Kidney tubule cell (primary cell): ENCODE measurements around the gene FCN1.

Experiments used
- DNase-seq: peaks from one replicate; pipeline ENCODE4 v3.0.0-alpha.2; 2018; ENCODE audit warnings: low spot score

The FCN1 gene

DNA sequence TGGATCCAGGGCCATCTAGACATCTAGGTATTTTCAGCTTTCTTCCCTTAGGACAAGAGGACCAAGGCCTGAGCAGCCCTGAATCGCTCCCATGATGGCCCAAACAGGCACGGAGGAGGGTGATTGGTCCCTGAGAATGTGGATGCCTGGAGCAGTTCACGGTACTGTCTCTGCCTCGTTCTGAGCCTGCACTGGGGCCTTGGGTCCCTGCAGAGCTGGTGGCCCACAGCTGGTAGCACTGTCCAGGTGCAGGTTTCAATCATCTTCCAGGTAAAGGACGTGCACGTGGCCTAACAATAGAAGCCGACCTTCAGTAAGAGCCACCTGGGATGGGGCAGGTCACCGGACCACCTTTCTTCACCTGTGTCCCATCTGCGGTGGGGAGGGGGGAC, 19.4 kb upstream of the FCN1 start:
- no peak for DNase-seq

DNA sequence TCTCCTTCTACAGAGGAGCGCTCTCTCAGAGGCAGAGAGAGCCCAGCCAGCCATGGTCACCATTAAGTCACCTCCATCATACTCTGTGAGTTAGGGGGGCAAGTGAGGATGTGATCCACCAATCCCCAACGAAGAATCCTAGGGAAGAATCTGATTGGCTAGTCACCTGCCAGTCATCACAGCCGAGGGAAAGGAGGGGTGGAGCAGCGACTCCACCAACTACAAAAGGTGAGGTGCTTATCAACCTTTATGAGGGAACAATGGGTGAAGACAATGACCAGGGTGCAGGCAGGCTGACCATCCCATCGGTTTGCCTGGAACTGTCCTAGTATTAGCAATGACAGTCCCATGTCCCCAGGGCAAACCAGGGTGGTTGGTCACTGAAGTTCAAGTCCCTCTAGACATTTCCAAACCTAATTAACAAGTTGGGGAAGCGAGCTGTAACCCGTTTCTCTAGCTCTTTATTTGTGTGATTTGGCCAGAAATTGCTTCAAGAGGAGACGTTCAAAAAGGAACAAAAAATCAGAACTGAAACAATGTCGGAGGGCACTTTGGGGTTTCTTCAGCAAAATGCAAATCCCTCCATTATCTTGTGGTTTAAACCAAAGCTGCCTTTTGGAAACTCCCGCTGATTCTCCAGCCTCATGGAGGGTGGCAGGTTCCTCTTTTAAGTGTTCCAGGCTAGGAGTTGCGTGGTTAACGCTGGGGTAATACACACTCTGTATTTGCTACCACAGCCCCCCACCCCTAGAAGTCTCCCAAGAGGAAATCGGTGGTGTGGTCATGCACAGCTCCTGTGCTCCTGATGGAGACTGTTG, 18.8 kb upstream of the FCN1 start:
- no peak for DNase-seq

DNA sequence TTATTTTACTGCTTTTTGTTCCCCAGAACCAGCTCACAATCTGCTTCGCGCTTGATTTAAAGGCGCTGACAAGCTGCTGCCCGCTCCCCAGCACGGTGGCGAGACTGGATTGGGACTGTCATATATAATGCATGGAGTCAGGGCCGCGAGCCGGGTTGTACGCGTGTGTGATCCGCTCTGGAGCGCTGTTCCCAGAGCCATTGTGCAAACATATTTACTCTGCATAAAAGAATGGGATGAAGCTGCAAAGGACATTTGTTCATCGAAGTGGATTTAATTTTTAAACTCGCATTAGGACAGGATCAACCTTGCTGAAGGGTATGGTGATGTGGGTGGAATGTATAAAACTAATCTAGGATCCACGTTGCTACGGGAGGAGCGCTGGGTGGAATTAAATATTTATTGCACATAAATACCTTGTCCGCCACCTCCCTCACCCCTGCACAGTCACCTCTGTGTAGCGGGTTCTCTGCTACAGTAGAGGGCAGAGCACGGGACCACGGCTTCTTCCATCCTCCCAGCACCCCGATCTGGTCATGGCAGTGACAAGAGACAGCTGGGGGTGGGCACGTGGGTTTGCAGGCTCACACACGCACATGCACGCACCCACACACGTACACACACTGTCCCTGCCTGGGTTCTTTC, 18.1 kb upstream of the FCN1 start:
- no peak for DNase-seq

DNA sequence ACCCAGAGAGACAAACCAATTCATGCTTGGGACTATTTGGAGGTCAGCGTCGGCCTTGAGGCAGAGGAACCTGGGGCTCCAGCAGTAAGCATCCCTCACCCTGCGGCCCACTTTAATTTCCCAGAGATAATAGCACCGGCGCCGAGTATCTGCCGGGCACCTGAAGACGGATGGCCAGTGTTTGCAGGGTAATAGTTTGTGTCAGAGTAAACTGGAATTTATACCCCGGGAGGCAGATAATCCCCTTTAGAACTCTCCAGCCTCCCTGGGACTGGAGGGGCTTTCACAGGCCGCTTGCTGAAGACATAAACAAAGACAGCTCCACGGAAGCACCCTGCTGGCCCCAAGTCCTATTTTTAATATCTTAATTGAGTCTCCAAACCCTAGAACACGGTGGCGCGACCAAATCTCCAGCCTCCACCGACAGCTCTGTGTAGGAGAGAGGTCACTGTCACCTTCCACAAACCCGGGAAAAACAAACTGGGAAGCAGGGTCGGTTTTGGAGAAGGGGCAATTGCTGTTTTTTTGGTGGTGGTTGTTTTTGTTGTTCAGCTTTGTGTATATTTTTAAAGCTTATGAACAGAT, 17.4 kb upstream of the FCN1 start:
- DNase-seq: no peak

DNA sequence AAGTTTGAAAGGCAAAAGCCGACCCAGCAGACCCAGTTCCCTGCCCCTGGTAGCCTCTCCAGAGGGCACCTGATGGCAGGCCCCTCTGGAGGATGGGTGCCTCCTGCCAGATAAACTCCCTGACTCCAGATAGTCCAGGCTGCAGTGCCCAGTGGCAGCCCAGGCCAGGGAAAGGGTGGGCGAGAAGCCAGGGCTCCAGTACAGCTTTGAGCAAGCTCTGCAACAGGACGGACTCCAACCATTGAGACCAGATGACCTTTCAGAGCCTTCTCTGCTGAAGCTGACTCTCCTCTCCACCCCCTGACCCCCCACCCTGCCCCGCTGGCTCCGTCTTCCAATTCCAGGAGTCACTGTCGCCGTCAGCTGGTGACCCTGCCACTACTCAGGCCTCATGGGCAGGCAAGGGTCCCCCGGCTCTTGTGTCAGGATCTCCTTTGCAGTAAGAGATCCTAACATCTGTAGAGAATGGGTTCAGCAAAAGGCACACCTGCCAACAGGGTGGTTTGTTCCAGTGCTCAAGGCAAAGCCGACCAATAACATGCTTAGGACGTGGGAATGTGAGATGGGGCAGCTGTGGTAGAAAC, 15.5 kb upstream of the FCN1 start:
- no peak for DNase-seq

DNA sequence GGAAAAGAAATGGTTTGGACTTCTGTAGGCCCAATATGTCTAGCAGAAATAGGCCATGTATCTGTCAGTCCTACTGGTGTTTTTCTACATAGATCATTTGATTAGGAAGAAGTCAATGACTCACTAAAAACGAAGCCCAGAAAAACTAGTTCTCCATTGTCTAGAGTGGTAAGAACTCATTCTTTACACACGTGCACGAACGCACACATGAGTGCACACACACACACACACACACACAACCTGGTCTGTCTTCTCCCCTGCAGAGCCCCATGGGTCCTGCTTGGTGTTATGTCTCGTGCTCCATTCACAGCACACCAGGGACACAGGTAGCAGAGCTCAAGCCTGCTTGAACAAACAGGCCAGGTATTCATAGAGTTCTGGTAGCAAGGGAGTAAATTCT, 14.9 kb upstream of the FCN1 start:
- no peak for DNase-seq

DNA sequence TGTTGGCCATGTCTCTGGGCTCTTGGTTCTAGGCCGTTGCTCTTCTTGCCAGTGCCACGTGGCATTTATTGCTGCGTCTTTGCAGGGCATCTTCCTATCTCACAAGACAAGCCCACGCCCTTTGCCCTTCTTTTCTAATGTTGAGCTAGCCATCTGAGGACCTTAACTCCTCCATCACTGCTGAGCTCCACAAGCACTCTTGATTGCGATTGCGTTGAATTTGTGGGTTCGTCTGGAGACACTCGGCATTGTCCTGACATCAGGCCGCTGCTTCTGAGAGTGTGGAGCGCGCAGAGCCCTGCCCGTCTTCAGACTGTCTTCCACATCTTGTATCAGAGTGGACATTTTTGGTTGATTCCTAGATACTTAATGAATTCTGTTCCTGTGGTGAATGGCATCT, 14.5 kb upstream of the FCN1 start:
- DNase-seq: no peak

DNA sequence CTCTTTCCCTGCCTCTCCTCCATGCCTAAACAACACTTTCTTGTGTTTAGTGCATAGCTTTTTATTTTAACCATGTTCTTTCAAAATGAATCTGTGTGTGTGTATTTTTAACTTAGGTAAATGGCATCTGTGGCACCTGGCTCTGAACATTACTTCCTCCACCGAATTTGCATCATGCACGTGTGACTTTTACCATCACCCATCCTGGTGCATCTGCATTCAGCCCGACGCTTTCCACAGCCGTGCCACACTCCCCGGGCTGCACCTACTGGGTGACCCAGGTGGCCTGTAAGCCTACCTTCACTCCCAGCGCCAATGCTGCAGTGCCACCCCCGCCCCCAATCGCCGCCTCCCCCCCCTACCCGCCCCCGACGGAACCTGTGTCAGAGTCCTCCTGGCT, 12.7 kb upstream of the FCN1 start:
- no peak for DNase-seq

DNA sequence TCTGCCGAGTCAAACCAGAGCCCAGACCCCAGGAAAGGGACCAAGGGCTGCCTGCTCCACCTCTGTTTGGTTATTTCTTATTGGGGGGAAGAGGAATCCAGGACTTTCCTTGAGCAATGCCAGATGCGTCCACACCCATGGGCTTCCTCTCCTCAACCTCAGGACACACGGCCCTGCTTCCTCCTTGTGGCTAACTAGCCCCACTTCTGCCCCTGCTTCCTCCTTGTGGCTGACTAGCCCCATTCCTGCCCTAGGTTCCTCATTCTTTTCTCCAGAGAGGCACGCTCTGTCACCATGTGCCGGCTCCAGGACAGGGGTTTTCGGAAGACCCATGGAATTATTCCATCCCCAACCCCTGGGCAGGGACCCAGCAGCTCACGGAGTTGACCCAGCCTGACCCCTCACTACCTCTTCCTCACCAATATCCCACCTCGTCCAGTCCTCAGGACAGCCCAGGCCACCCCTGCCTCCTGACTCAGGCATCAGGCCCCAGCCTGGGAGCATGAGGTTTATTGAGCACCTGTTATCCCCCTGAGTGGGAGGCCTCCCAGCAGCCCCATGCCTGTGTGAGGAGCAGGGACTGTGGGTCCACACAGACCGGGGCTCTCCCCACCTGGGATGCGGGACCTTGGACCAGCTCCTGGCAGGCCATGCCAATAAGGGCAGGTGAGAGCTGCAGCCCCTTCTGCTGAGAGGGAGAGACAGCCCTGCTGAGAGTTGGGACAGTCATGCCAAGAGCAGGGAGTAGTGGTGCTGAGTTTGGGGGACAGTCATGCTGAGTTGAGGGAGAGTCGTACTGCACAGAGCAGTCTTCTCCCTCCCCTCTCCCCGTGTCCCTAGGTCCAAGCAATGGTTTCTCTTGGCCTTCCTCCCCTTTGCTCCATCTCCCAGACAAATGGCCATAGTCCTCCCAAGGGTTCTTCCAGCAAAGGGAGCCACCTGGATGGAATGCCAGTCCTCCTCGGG, 11.8 kb upstream of the FCN1 start:
- no peak for DNase-seq

DNA sequence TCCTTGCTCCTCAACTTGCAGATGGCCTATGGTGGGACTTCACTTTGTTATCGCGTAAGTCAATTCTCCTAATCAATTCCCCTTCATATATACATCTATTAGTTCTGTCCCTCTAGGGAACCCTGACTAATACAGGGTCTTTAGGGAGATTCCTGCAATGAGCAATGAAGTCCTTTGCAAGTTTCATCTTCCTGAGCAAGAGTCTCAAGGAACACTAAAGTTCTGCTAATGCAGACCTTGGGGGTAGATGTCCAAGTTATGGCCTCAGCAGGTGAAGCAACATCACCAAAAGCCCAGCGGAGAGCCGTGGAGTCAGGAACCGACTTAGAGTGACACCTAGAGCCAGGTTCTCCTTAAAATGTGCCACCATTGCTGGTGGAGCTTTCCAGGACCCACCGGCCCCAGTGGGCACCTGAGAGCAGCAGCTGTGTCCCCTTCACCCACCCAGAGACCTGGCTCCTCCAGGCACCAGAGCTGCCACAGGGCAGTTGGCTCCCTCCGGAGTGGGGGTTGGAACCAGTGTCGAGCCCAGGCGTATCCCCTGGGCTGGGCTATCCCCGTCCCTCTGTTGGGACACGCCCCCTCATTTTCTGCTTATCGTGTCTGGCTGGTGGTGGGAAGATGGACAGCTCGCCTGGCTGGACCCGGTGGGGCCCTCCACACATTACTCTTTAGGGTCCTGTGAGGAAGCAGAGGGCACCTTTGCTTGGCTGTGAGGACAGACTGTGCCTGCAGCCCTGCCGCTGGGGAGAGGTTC, 10.9 kb upstream of the FCN1 start:
- no peak for DNase-seq

DNA sequence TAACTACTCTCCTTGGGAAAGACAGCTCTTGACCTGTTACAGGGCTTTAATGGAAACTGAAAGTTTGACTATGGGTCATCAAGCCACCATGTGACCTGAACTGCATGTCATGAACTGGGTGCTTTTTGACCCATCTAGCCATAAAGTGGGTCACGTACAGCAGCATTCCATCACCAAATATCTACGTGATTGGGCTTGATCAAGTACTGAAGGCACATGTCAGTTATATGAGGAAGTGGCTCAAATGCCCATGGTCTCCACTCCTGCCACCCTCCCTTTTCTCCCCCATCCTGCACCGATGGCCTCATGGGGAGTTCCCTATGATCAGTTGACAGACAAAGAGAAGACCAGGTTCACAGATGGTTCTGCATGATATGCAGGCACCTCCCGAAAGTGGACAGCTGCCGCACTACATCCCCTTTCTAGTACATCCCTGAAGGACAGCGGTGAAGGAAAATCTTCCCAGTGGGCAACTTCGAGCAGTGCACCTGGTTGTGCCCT, 7.3 kb upstream of the FCN1 start:
- no peak for DNase-seq

DNA sequence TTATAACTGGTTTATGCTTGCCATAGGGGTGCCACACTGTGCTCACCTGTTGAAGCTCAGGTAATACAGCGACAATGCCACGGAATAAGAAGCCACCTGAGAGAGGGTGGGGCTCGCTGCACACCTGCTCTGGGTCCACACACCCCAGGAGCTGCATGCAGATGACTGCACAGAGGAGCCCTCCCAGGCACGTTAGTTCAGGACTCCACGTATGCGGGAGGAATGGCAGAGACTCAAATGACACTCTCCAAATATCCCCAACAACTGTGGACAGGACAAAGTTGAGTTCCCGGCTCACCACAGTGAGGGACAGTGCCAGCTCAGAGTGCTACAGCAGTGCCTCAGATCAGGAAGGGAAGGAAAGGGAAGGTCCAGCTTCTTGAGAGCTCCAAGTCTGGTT, 5.8 kb upstream of the FCN1 start:
- no peak for DNase-seq

DNA sequence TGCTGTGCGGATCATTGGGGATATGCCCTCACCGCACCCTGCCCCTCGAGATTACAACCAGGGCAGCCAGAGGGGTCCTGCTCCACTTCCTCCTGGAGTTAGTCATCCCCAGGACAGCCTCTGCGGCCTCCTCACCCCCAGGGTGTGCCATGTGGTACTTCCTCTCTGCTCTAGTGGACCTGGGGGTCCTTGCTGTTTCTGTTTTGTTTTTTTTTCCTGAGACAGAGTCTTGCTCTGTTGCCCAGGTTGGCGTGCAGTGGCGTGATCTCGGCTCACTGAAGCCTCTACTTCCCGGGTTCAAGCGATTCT, 5.2 kb upstream of the FCN1 start:
- no peak for DNase-seq

DNA sequence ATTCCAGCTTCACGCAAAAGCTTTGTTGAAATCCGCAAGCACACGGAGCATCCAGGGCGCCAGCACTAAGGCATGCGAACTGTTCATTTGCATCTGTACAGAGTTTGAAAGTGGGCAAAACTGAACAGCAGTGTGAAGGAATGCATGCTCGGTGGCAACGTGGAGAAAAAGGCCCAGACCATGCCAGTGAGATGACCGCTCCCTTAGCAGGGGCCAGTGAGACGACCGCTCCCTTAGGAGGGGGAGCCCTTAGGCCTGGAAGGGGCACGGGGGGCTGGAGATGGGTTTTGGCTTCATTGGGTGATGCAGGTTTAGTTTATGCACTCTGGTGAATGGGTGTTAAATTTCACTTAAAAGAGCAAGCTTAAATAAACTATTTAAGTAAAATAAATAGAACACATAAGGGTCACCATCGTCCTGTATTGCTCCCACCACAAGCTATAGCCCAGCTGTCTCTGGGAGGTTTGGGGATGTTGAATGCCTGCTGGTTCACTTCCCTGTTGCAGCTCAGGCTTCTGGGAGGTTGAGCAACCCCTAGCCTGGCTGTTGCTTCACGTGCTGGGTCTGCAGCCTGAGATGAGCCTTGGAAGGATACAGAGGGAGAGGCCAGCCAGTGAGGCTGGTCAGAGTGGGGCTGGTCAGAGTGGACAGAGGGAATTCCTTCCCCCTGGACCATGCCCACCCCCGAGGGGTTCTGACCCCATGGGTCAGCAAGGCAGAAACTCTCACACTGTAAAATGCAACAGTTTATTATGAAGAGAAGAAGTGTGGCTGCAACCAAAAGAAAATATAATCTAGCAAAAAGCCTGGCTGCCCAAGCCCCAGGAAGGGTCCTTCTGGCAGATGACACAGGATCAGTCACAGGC, 4.6 kb upstream of the FCN1 start:
- no peak for DNase-seq

DNA sequence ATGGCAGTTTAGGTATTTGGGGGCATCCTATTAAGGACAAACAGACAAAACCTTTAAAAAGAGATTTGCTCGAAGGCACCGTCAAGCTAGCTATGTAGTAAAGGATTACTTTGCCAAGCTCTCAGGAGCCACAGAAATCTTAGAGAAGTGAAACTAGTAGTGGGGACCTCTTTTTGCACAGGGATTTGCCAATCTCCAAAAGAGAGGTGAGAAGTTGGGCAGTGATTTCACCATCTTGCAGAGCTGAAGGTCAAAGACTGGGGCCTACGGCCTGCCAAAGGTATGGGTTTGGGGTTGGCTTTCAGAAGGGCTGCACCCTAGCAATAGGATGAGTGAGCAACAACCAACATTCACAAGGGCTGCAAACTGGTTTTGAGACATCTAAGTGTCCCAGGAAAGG, 1.6 kb upstream of the FCN1 start:
- no peak for DNase-seq

DNA sequence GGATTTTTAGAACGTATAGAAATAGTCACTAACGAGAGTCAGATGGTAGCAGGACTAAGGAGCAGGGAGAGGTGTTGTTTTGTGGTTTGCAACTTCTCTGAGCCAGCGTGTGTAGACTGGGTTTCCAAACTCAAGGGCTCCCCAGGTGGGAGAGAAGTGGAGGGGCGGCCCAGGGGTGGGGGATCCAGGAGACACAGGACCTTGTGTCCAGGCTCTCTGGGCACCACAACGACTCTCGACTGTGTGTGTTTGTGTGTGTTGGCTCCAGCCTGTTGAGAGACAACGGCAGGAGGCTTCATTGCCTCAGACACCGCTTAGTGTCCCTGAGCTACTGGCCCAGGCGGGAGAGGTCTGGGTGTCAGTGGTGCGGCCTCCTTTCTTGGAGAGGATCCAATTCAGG, 934 bp upstream of the FCN1 start:
- no peak for DNase-seq

DNA sequence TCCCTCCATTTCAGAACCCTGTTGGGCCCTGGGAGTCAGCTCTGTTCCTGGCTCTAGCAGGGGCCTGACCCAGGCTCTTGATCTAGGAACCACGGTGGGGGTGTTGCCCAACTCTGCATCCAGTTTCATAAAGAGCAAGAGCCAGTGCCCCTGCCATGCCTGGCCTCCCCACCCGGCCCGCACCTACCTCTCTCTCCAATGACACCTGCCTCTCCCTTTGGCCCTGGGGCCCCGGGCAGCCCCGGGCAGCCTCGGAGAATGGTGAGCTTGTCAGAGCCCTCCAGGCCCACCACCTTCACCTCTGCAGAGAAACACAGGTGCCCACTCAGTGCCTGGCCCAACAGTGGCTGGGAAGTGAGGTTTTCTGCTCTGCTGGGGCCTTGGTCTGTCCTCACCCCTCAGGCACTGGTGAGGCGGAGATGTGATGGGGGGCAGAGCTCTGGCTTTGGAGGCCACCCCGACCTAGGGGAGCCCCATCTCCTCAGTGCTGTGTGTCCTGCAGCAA, 1.5 kb downstream of the FCN1 start:
- no peak for DNase-seq

DNA sequence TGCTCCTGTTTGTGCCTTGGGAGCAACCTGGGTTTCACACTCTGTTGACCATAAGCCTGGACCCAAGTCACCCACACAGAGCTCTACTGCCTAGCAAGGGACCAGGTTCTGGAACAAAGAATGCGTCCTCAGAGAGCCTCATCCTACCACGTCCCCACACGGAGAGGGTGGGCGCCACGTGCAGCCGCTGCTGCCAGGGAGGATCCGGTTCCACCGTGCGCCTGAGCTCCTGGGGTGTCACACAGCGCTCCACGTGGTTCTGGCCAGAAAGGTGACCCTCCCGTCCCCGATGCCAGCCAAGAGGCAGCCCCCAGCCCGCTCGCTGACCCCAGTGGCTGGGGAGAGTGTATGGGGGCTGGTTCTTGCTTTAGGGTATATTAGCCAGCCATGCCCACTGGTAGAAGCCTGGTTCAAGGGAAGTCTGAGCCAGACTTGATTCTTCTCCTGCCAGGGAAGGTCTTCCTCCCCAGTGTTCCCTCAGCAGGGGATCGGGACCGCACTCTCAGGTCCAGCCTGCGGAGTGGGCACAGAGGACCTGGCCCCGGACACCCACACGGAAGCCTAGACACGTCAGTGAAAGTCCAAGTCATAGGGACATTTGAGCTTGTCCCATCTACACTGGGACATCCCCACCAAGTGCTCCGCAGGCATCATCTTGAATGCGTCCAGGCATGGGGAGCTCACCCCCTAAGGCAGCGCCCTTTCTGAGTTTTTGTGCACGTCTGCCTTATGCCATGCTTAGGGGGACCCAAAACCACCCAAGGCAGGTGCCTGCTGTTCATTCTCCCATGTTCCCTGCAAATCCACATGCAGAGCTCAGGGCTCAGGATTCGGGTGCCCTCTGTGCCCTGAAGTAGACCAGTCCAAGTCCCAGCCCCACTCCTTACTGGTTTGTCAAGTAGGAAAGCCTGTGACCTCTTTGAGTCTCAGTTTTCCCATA, 2.4 kb downstream of the FCN1 start:
- DNase-seq: no peak

DNA sequence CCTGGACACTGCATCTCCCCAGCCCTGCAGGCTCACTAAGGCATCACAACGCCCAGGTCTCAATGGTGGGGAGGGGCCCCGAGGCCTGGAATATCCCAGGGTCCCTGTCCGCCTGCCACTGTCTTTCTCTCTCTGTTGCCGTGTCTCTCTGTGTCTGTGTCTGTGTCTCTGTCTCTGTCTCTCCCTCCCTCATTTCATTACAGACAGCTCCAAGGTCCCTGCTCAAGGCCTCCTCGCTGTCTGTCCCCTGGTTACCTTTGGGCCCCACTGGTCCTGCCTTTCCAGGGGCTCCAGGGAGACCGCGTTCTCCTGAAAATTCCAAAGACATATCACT, 3.2 kb downstream of the FCN1 start:
- DNase-seq: no peak
